Stimulated activated CD8-positive, alpha-beta memory T cell treated with anti-CD3 and anti-CD28 coated beads, Interleukin-4, amount 100 ng/mL, for 1 hour (primary cell): Measurements from ENCODE around the gene GGT7.
"Not testable (repeated sequence)": the region's sequence is repeated elsewhere in the genome, so short reads cannot be mapped to it uniquely, and the experiment has no call there.

Experiments used
- DNase-seq, 2 donors: peaks; one replicate each; pipeline ENCODE4 v3.0.0-alpha.2; 2020; ENCODE audit warnings: low read depth in 2 of 2, low spot score in 1 of 2

Gene GGT7

GRCh38 chr20:34872622-34873224 lies at the start of gene GGT7:
Gene GGT7 (minus strand): TSS chr20:34872856. CDS start chr20:34872815, 41 bp downstream.
- peak; percentile 73 to 78 for DNase-seq

- DNase-seq, result no peak
These were observed 48.8 kb upstream of the GGT7 start for GRCh38 chr20:34921436-34921835.

GRCh38 chr20:34920055-34920454 lies 47.4 kb upstream of the GGT7 start:
- DNase-seq, result no peak

GRCh38 chr20:34916774-34917354 lies 44.2 kb upstream of the GGT7 start:
- no peak for DNase-seq

- DNase-seq, result no peak
These were observed 43.2 kb upstream of the GGT7 start for GRCh38 chr20:34915749-34916455.

GRCh38 chr20:34915131-34915530 lies 42.5 kb upstream of the GGT7 start:
- DNase-seq, result no peak

- no peak for DNase-seq
These were observed 35.2 kb upstream of the GGT7 start for GRCh38 chr20:34907616-34908469.

GRCh38 chr20:34904202-34904621 lies 31.6 kb upstream of the GGT7 start:
- DNase-seq, result no peak

GRCh38 chr20:34898731-34899130 lies 26.1 kb upstream of the GGT7 start:
- DNase-seq, result not testable (repeated sequence)

- not testable (repeated sequence) for DNase-seq
These were observed 25.5 kb upstream of the GGT7 start for GRCh38 chr20:34898129-34898528.

GRCh38 chr20:34896086-34896621 lies 23.5 kb upstream of the GGT7 start:
- no peak for DNase-seq

- no peak for DNase-seq
These were observed 22.8 kb upstream of the GGT7 start for GRCh38 chr20:34895465-34895864.

GRCh38 chr20:34894723-34895122 lies 22.1 kb upstream of the GGT7 start:
- no peak for DNase-seq

- DNase-seq, result no peak
These were observed 20.0 kb upstream of the GGT7 start for GRCh38 chr20:34892671-34893070.

- no peak for DNase-seq
These were observed 18.8 kb upstream of the GGT7 start for GRCh38 chr20:34891166-34892062.

- no peak for DNase-seq
These were observed 15.8 kb upstream of the GGT7 start for GRCh38 chr20:34888468-34888867.

- no peak for DNase-seq
These were observed 14.4 kb upstream of the GGT7 start for GRCh38 chr20:34887023-34887422.

- no peak for DNase-seq
These were observed 13.5 kb upstream of the GGT7 start for GRCh38 chr20:34886122-34886521.

- no peak for DNase-seq
These were observed 11.6 kb upstream of the GGT7 start for GRCh38 chr20:34884260-34884659.

- no peak for DNase-seq
These were observed 11.2 kb upstream of the GGT7 start for GRCh38 chr20:34883809-34884208.
